ENCODE measurements around the gene PADI3. TPM values are rescaled to one million over a fixed set of nuclear protein-coding genes. Genes with fewer than 3 reads are reported as not detected.

The PADI3 gene
- total and polyA plus RNA-seq, 2 of the 8 experiments (the other 6 are each of a cell fraction or from before 2014, with no cell fraction given), result 0.37 to 0.94 TPM

GRCh38 chr1:17286646-17287045, 37.7 kb downstream of the PADI3 start:
- ChIA-PET CTCF (ENCODE audit: partially characterized antibody) (interaction anchor here (0.8 to 5.2 kb wide), 5 partner anchors 12 to 226 kb away, joined by 3 to 26 read pairs (median 3); no protein-coding TSS in a partner anchor), POLR2A (ENCODE audit: partially characterized antibody) (no interaction called here)
- DNase-seq (ENCODE audit: low read depth in 1 of 2, low spot score in 2 of 2) (no peak), FAIRE-seq (no peak)
- no peak overlapping the region for H4K91ac ChIP-seq (replicated peaks; ENCODE audit: insufficient read length, low read length)
- H3K4me3 ChIP-seq (ENCODE audit: extremely low read depth in 1 of 4, insufficient read depth in 2 of 4, low read depth in 3 of 4, low read length in 4 of 4), result no peak overlapping the region
- H2AFZ ChIP-seq (ENCODE audit: low read length), result no peak overlapping the region
- H4K8ac ChIP-seq (ENCODE audit: extremely low read depth, insufficient read depth, low read length), result no peak overlapping the region; the same call in 1 of the 2 replicates
- no peak overlapping the region for H2BK5ac ChIP-seq (ENCODE audit: low read depth, low read length)
- H4K5ac ChIP-seq (ENCODE audit: insufficient read length, low read depth, low read length), result no peak overlapping the region
- no peak overlapping the region for H3K14ac ChIP-seq (ENCODE audit: insufficient read length)
- H3K27me3 ChIP-seq (replicated peaks in 1 of 4; ENCODE audit: control insufficient read depth in 3 of 4, extremely low read depth in 1 of 4, insufficient read depth in 3 of 4, low read length in 3 of 4), result no peaks in the 10 kb centered on the region
- no peak overlapping the region for H3K23ac ChIP-seq (ENCODE audit: insufficient read length)
- H3K9me3 ChIP-seq (ENCODE audit: insufficient read depth in 2 of 2, low read depth in 1 of 2, low read length in 1 of 2), result no peaks in the 10 kb centered on the region
- no peaks in the 10 kb centered on the region for H3K4me1 ChIP-seq (replicated peaks in 1 of 4; ENCODE audit: control insufficient read depth in 3 of 4, insufficient read depth in 4 of 4, low read length in 3 of 4)
- H3K9ac ChIP-seq (replicated peaks in 1 of 4; ENCODE audit: extremely low read depth in 1 of 4, low read depth in 3 of 4, low read length in 3 of 4), result no peak overlapping the region
- no peak overlapping the region for H2BK120ac ChIP-seq (replicated peaks; ENCODE audit: low read depth, low read length)
- no peak overlapping the region for H3K27ac ChIP-seq (ENCODE audit: low read depth, low read length)
- H2BK12ac ChIP-seq (ENCODE audit: low read depth, low read length), result no peak overlapping the region
- no peak overlapping the region for H2BK15ac ChIP-seq (ENCODE audit: low read length)
- H4K20me1 ChIP-seq (replicated peaks in 1 of 2; ENCODE audit: control insufficient read depth in 1 of 2, insufficient read depth in 2 of 2, low read length in 2 of 2), result no peaks in the 10 kb centered on the region
- no peaks in the 10 kb centered on the region for H3K79me1 ChIP-seq (ENCODE audit: low read depth, low read length)
- no peaks in the 10 kb centered on the region for H3K36me3 ChIP-seq (ENCODE audit: control insufficient read depth in 2 of 4, insufficient read depth in 4 of 4, low read length in 3 of 4)
- H3K18ac ChIP-seq (ENCODE audit: extremely low read depth, low read length), result no peak overlapping the region
- H3K56ac ChIP-seq (replicated peaks; ENCODE audit: insufficient read length, low read depth, low read length), result no peak overlapping the region
- no peaks in the 10 kb centered on the region for H3K23me2 ChIP-seq (ENCODE audit: low read depth, low read length)
- no peak overlapping the region for H3K4me2 ChIP-seq (ENCODE audit: insufficient read depth in 1 of 2, low read depth in 2 of 2, low read length in 2 of 2)
- TF ChIP-seq SUZ12 (IDR thresholded peaks at IDR 0.05; ENCODE audit: low read length) (no peak), YY1 (IDR thresholded peaks at IDR 0.05; ENCODE audit: low read depth, low read length) (no peak), ATF2 (IDR thresholded peaks at IDR 0.05; ENCODE audit: low read length) (no peak), SP1 (IDR thresholded peaks at IDR 0.05; ENCODE audit: low read depth, low read length) (no peak), RXRA (IDR thresholded peaks at IDR 0.05; ENCODE audit: insufficient read depth, low read depth, low read length) (no peak)
- H3K4ac ChIP-seq (replicated peaks; ENCODE audit: insufficient read length, low read depth, low read length), result no peak overlapping the region
- WGBS, 2 experiments (ENCODE audit: extremely low coverage in 1 of 2, insufficient coverage in 1 of 2, insufficient read length in 1 of 2, insufficient replicate concordance in 2 of 2, low coverage in 1 of 2, low lambda C conversion rate in 2 of 2, missing lambda C conversion rate in 1 of 2), result 67% methylated on average over 5 of the region's 5 CpGs; no CpG with 5 or more reads in 1 of the 2 experiments
- H3K79me2 ChIP-seq (ENCODE audit: control insufficient read depth in 1 of 2, insufficient read depth in 2 of 2, low read length in 2 of 2), result no peaks in the 10 kb centered on the region
- H2AK5ac ChIP-seq (ENCODE audit: low read depth, low read length), result no peak overlapping the region
- no peak overlapping the region for H2BK20ac ChIP-seq (ENCODE audit: low read length)

All from H1 (cell line).